Measurements from ENCODE around the gene C19orf44.
"Not testable (repeated sequence)": the region's sequence is repeated elsewhere in the genome, so short reads cannot be mapped to it uniquely, and the experiment has no call there.

The C19orf44 gene

GRCh38 chr19:16495982-16496612 lies at the start of gene C19orf44, which contains the start of gene CALR3:
Gene C19orf44, plus strand, starts transcription at chr19:16496394. Its CDS starts 4,399 bp downstream, at chr19:16500793.
Gene CALR3, minus strand, starts transcription at chr19:16496167. Its CDS starts 38 bp downstream, at chr19:16496129.
- TF ChIP-seq CTCF (IDR thresholded peaks at IDR 0.05; ENCODE audit: extremely low read depth, insufficient read depth, missing control alignments) = peak; percentile 18
- in situ Hi-C loops (cut with MboI; ENCODE audit: low pct_unique_long_range_greater_than_20kb, low sequenced_read_pairs, unreplicated experiment) = no loop called here
- DNase-seq (ENCODE audit: low spot score) = peak; percentile 95

- in situ Hi-C loops (cut with MboI; ENCODE audit: low pct_unique_long_range_greater_than_20kb, low sequenced_read_pairs, unreplicated experiment) = no loop called here
- peak; percentile 61 for DNase-seq (ENCODE audit: low spot score)
- no peak for TF ChIP-seq CTCF (IDR thresholded peaks at IDR 0.05; ENCODE audit: extremely low read depth, insufficient read depth, missing control alignments)
Measured at GRCh38 chr19:16446724-16447368, 49.3 kb upstream of the C19orf44 start.

DNA sequence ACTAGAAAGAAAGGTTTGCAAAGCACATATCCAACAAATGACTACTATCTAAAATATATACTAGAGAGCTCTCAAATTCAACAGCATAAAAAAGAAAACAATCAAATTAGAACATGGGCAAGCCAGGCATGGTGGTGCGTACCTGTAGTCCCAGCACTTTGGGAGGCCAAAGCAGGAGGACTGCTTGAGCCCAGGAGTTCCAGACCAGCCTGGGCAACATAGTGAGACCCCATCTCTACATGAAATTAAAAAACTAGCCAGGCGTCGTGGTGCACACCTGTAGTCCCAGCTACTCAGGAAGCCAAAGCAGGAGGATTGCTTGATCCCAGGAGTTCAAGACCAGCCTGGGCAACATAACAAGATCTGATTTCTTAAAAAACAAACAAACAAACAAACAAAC lies 47.3 kb upstream of the C19orf44 start:
- DNase-seq (ENCODE audit: low spot score); in situ Hi-C loops (cut with MboI; ENCODE audit: low pct_unique_long_range_greater_than_20kb, low sequenced_read_pairs, unreplicated experiment): not testable (repeated sequence)

DNA sequence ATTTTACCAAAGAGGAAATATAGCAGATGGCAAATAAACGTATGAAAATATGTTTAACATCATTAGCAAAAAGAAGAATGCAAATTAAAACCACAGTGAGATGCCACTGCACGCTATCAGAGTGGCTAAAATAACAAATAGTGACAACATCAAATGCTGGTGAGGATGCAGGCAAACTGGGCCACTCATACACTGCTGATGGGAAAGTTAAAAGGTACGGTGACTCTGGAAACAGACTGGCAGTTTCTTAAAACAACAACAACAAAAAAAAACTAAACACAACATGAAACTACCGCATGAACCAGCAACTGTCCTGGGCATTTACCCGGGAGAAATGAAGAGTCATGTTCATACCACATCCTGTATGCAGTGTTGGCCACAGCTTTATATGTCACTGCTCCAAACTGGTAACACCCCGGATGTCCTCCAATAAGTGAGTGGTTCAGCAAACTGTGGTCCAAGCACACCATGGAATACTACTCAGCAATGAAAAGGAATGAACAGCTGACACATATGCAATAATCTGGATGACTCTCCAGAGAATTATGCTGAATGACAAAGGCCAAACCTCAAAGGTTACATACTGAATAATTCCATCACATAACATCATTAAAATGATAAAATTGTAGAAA lies 46.7 kb upstream of the C19orf44 start:
- in situ Hi-C loops (cut with MboI; ENCODE audit: low pct_unique_long_range_greater_than_20kb, low sequenced_read_pairs, unreplicated experiment) = no loop called here
- peak; percentile 70 for DNase-seq (ENCODE audit: low spot score)
- no peak for TF ChIP-seq CTCF (IDR thresholded peaks at IDR 0.05; ENCODE audit: extremely low read depth, insufficient read depth, missing control alignments)

DNA sequence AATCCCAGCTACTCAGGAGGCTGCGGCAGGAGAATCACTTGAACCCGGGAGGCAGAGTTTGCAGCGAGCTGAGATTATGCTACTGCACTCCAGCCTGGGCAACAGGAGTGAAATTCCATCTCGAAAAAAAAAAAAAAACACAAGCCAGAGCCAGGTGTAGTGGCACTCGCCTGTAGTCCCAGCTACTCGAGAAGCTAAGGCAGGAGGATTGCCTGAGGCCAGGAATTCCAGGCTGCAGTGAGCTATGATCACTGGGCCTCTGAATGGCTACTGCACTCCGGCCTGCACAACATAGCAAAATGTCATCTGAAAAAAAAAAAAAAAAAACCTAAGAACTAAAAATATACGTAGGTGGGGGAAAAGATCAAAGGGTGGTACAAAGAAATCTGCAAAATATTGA lies 43.9 kb upstream of the C19orf44 start:
- no peak for TF ChIP-seq CTCF (IDR thresholded peaks at IDR 0.05; ENCODE audit: extremely low read depth, insufficient read depth, missing control alignments)
- DNase-seq (ENCODE audit: low spot score) = no peak
- in situ Hi-C loops (cut with MboI; ENCODE audit: low pct_unique_long_range_greater_than_20kb, low sequenced_read_pairs, unreplicated experiment) = no loop called here

GRCh38 chr19:16454351-16454918 lies 41.8 kb upstream of the C19orf44 start:
- DNase-seq (ENCODE audit: low spot score) = no peak
- in situ Hi-C loops (cut with MboI; ENCODE audit: low pct_unique_long_range_greater_than_20kb, low sequenced_read_pairs, unreplicated experiment) = no loop called here
- no peak for TF ChIP-seq CTCF (IDR thresholded peaks at IDR 0.05; ENCODE audit: extremely low read depth, insufficient read depth, missing control alignments)

DNA sequence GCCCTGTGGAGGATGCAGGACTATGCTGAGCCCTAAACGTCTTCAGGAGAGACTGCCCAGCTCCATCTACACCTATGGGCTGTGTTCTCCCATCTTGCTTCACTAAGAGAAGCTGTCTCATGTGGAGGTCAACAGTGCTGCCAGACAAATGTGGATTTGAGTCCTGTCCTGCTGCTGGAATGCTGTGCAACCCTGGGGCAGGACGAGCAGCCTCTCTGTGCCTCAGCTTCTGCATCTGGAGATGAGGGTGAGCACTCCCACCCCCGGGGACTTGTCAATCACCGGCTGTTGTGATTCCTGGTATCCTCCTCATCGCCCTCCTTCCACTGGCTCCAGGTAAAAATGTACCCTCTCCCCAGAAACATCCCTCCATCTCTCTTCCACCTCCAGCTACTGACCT lies 40.7 kb upstream of the C19orf44 start:
- TF ChIP-seq CTCF (IDR thresholded peaks at IDR 0.05; ENCODE audit: extremely low read depth, insufficient read depth, missing control alignments) = no peak
- in situ Hi-C loops (cut with MboI; ENCODE audit: low pct_unique_long_range_greater_than_20kb, low sequenced_read_pairs, unreplicated experiment) = no loop called here
- no peak for DNase-seq (ENCODE audit: low spot score)

All from GM13977 (cell line).